Lower lobe of right lung (tissue), 2 donors: Measurements from ENCODE around the gene SLC17A9. TPM values are rescaled to one million over a fixed set of nuclear protein-coding genes. Genes with fewer than 3 reads are reported as not detected.

Experiments used
- ATAC-seq, 2 donors: fragments of 200-7000 bp; cut with Tn5 transposase; one replicate each; pipeline ENCODE4 v1.9.1; 2020 to 2022; ENCODE audit warnings: mild to moderate bottlenecking in 2 of 2, moderate library complexity in 2 of 2
- DNase-seq: peaks from one replicate; pipeline ENCODE4 v3.0.0-alpha.2; 2020
- H3K27ac ChIP-seq: fragments of 200-600 bp; one replicate; pipeline ENCODE4 v1.8.0; 2022
- H3K27me3 ChIP-seq: fragments of 200-600 bp; one replicate; pipeline ENCODE4 v1.8.0; 2022; ENCODE audit warnings: low read depth
- H3K36me3 ChIP-seq: fragments of 200-600 bp; one replicate; pipeline ENCODE4 v1.8.0; 2022; ENCODE audit warnings: mild to moderate bottlenecking
- H3K4me1 ChIP-seq: fragments of 200-600 bp; one replicate; pipeline ENCODE4 v1.8.0; 2022
- H3K4me3 ChIP-seq: fragments of 200-600 bp; one replicate; pipeline ENCODE4 v1.8.0; 2022; ENCODE audit warnings: mild to moderate bottlenecking
- H3K9me3 ChIP-seq: fragments of 200-600 bp; one replicate; pipeline ENCODE4 v1.8.0; 2022
- intact Hi-C: fragments of 100-400 bp; cut with DNase I; formaldehyde crosslinking; loops from one replicate; pipeline ENCODE4 v1.11.0; 2022
- total RNA-seq: library from RNA; stranded (reverse); fragmentation: NEBNext Ultra II Directional; extraction: Animal tissue kit (Norgen Biotek cat#: 25700); gene quantifications from one replicate; pipeline ENCODE4 v1.2.1, GENCODE V29; 2021
- TF ChIP-seq, protein P1 (sequence below): fragments of 200-600 bp; IDR thresholded peaks from one replicate; pipeline ENCODE4 v1.8.0; 2022; ENCODE audit warnings: antibody characterized with exemption, mild to moderate bottlenecking
- donor health status: DM: no; HTN: yes; CAD: no; lungs with severe emphysema.

SLC17A9 gene
- total RNA-seq, 1 donor from 2014 or later: 10.4 TPM

DNA sequence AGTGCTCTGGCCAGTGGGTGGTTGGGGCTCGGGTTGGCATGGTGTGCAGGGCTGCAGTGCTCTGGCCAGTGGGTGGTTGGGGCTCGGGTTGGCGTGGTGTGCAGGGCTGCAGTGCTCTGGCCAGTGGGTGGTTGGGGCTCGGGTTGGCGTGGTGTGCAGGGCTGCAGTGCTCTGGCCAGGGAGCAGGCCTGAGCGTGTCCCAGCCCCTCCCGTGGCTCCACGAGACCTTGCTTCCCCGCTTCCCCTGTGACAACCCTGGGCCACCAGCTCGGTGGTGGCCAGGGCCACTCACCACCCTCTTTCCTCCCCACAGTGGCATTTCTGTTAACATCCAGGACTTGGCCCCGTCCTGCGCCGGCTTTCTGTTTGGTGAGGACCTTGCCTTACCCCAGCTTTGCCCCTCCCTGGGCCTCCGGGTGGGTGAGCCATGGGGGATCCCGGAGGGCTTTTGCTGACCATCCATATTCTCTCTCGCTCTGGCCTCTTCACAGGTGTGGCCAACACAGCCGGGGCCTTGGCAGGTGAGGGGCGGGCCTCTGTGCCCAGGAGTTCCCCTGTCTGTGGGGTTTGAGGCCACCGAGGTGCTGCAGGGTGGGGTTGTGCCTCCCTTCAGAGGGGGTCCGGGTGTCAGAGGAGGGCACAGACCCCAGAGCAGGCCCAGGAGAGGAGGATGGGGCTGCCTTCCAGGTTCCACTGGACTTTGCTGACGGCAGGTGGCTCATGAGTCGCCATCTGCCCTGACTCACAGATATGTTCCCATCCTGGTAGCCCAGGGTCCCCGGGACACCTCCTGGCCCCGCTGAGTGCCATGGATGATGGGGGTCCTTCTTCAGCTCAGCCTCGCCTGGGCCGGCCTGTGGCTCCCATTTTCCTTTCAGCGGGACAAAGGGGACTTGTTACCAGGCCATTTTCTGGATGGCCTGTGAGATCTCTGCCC, 14.0 kb downstream of the SLC17A9 start:
- no peak overlapping the region for H3K4me3 ChIP-seq
- ATAC-seq (no peak), DNase-seq (no peak)
- intact Hi-C loops: no loop called here
- peaks cover 17% of the 10 kb centered on the region for H3K27me3 ChIP-seq
- no peaks in the 10 kb centered on the region for H3K9me3 ChIP-seq
- no peaks in the 10 kb centered on the region for H3K4me1 ChIP-seq
- no peak overlapping the region for H3K27ac ChIP-seq
- TF ChIP-seq, protein P1, sequence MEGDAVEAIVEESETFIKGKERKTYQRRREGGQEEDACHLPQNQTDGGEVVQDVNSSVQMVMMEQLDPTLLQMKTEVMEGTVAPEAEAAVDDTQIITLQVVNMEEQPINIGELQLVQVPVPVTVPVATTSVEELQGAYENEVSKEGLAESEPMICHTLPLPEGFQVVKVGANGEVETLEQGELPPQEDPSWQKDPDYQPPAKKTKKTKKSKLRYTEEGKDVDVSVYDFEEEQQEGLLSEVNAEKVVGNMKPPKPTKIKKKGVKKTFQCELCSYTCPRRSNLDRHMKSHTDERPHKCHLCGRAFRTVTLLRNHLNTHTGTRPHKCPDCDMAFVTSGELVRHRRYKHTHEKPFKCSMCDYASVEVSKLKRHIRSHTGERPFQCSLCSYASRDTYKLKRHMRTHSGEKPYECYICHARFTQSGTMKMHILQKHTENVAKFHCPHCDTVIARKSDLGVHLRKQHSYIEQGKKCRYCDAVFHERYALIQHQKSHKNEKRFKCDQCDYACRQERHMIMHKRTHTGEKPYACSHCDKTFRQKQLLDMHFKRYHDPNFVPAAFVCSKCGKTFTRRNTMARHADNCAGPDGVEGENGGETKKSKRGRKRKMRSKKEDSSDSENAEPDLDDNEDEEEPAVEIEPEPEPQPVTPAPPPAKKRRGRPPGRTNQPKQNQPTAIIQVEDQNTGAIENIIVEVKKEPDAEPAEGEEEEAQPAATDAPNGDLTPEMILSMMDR: no peak
- H3K36me3 ChIP-seq: peaks cover 6% of the 10 kb centered on the region

DNA sequence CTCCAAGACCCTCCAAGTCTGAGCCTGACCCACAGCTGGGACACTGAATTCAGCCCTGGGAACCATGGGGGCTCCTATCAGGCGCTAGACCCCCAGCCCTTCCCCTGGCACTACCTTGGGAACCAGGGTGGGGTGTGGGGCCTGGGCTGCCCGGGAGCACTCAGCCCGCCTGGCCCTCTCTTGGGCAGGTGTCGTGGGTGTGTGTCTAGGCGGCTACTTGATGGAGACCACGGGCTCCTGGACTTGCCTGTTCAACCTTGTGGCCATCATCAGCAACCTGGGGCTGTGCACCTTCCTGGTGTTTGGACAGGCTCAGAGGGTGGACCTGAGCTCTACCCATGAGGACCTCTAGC, 14.6 kb downstream of the SLC17A9 start:
- Histone ChIP-seq H3K36me3 (peaks cover 6% of the 10 kb centered on the region), H3K9me3 (no peaks in the 10 kb centered on the region), H3K27ac (no peak overlapping the region), H3K27me3 (peaks cover 17% of the 10 kb centered on the region), H3K4me1 (no peaks in the 10 kb centered on the region), H3K4me3 (no peak overlapping the region)
- TF ChIP-seq, protein P1: no peak
- DNase-seq: no peak
- ATAC-seq: no peak
- intact Hi-C loops: no loop called here

DNA sequence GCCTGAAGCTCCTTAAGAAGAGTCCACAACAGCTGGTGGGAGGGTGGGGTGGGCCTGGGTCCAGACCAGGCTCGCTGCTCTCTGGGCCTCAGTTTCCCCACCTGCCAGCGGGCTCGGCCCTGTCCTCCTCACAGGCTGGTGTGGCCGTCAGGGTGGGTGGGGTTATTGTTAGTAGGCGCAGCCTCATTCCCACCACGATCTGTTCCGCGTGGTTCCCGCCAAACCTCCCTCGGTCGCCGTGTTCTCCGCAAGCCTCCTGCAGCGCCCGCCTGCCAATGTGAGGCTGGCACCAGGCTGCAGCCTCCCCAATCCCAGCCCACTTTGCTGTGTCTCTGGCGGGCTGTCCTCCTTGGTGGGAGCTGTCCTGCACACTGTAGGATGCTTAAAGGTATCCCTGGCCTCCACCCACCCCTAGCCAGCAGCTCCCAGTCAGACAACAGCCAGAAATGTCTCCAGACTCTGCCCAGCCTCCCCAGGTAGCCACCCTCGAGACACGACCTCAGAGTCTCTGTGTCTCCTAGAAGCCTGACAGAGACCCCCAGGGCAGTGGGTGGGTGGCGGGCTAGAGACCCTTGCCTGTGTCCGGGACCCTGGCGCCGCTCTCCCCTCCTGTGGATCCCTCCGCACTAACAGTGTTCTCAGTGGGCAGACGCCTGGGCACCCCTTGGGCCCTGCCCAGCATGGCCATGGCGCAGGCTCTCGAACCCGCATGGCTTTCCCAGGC, 15.3 kb downstream of the SLC17A9 start:
- H3K27ac ChIP-seq: no peak overlapping the region
- peaks cover 2% of the 10 kb centered on the region for H3K36me3 ChIP-seq
- TF ChIP-seq, protein P1: no peak
- intact Hi-C loops: no loop called here
- peaks cover 4% of the 10 kb centered on the region for H3K4me1 ChIP-seq
- H3K4me3 ChIP-seq: no peak overlapping the region
- ATAC-seq (no peak), DNase-seq (no peak)
- peaks cover 23% of the 10 kb centered on the region for H3K27me3 ChIP-seq
- H3K9me3 ChIP-seq: no peaks in the 10 kb centered on the region

DNA sequence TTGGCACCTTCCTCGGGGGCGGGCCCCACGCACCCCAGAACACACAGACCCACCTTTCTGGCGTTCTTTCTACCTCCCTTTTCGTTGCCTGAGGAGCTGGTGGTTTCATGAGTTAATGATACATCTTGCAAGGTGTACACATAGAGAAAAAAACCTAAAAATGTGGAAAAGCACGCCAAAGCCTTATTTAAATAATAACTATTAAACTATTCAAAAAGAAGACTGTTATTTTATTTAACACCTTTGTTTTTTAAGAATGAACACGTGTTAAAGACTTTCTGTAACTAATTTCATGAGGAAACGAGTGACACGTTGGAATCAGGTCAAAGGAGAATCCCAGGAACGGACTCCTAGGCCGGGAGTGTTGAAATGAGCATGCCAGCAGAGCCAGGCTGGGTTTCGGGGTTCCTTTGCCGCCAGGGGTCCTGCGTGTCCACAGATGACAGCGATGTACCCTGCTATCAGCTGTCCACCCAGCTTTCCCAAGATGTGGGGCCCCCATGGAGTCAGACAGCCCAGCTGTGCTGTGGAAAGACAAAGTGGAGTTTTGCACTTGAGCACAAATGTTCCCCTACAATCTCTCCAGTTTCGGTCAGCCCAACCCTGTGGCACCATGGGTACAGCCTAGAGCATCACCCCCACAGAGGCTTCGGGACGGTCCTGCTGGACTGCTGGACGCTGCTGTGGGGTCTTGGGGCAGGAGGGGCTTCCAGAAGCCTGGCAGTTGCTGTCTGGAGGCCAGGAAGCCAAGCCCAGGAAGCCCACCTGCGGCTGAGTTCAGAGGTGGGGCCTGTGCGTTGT, 16.1 kb downstream of the SLC17A9 start:
- Histone ChIP-seq H3K4me3 (no peak overlapping the region), H3K4me1 (peaks cover 7% of the 10 kb centered on the region), H3K27me3 (peaks cover 31% of the 10 kb centered on the region), H3K9me3 (no peaks in the 10 kb centered on the region), H3K27ac (no peak overlapping the region), H3K36me3 (no peaks in the 10 kb centered on the region)
- TF ChIP-seq, protein P1: no peak
- ATAC-seq (no peak), DNase-seq (no peak)
- intact Hi-C loops: no loop called here

DNA sequence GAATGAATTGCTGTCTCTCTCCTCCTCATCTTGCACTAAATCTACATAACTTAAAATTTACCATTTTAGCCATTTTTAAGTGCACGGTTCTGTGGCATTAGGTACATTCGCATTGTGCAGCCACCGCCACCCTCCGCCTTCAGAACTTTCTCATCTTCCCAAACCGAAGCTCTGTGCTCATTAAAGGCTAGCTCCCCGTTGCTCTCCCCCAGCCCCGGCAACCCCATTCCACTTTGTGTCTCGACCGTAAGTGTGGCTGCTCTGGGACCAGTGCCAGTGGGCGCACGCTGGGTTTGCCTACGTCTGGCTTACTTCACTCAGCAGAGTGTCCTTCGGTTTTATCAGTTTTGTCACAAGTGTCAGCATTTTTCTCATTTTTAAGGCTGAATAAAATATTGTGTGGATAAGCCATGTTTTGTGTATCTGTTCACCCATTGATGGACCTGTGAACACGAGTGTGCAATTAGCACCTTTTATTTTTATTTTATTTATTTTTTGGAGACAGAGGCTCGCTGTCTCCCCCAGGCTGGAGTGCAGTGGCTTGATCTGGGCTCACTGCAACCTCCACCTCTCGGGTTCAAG, 16.8 kb downstream of the SLC17A9 start:
- DNase-seq (no peak), ATAC-seq (no peak)
- TF ChIP-seq, protein P1: no peak
- Histone ChIP-seq H3K4me3 (no peak overlapping the region), H3K9me3 (no peaks in the 10 kb centered on the region), H3K36me3 (no peaks in the 10 kb centered on the region), H3K4me1 (peaks cover 7% of the 10 kb centered on the region), H3K27me3 (peaks cover 38% of the 10 kb centered on the region), H3K27ac (no peak overlapping the region)
- intact Hi-C loops: no loop called here
